ENCODE measurements around the gene CLPTM1.

DNA sequence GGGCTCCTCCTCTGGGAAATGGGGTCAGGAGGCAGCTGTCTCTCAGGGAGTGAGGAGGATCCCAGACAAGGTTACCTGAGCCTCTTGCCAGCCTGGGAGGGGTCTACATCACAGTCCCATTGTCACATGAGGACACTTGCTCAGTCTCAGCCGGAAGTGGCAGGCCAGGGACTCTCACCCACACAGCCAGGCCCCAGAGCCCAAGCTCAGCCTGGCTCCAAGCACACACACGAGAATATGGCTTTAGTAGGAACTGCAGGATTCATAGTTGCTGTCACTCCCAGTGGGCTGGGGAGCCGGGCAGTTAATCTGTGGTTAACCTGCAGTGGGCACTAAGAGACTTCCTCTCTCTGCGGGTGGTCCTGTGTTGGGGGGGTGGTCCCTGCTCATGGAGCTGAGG is 30.3 kb downstream of the CLPTM1 start:
- TF ChIP-seq, protein P1, sequence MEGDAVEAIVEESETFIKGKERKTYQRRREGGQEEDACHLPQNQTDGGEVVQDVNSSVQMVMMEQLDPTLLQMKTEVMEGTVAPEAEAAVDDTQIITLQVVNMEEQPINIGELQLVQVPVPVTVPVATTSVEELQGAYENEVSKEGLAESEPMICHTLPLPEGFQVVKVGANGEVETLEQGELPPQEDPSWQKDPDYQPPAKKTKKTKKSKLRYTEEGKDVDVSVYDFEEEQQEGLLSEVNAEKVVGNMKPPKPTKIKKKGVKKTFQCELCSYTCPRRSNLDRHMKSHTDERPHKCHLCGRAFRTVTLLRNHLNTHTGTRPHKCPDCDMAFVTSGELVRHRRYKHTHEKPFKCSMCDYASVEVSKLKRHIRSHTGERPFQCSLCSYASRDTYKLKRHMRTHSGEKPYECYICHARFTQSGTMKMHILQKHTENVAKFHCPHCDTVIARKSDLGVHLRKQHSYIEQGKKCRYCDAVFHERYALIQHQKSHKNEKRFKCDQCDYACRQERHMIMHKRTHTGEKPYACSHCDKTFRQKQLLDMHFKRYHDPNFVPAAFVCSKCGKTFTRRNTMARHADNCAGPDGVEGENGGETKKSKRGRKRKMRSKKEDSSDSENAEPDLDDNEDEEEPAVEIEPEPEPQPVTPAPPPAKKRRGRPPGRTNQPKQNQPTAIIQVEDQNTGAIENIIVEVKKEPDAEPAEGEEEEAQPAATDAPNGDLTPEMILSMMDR (IDR thresholded peaks at IDR 0.05): no peak
- no peak for TF ChIP-seq POLR2A (IDR thresholded peaks at IDR 0.05)

Data from ovary (tissue), 3 donors.